ENCODE results near the gene ARMC9.
"Not testable (repeated sequence)": the region's sequence is repeated elsewhere in the genome, so short reads cannot be mapped to it uniquely, and the experiment has no call there.

Gene ARMC9

GRCh38 chr2:231198291-231199173, at the start of gene ARMC9:
TSS of gene ARMC9 (plus strand) at chr2:231198631. CDS start at chr2:231206239, 7,608 bp downstream.
- peak; percentile 18 to 68 (median 41) for DNase-seq (ENCODE audit: low read depth in 3 of 3, low spot score in 1 of 3)

- no peak for DNase-seq (ENCODE audit: low read depth in 3 of 3, low spot score in 1 of 3)
Observed at GRCh38 chr2:231152800-231153557, 45.5 kb upstream of the ARMC9 start.

GRCh38 chr2:231159306-231159705, 39.1 kb upstream of the ARMC9 start:
- no peak for DNase-seq (ENCODE audit: low read depth in 3 of 3, low spot score in 1 of 3)

GRCh38 chr2:231160701-231161100, 37.7 kb upstream of the ARMC9 start:
- no peak for DNase-seq (ENCODE audit: low read depth in 3 of 3, low spot score in 1 of 3)

DNA sequence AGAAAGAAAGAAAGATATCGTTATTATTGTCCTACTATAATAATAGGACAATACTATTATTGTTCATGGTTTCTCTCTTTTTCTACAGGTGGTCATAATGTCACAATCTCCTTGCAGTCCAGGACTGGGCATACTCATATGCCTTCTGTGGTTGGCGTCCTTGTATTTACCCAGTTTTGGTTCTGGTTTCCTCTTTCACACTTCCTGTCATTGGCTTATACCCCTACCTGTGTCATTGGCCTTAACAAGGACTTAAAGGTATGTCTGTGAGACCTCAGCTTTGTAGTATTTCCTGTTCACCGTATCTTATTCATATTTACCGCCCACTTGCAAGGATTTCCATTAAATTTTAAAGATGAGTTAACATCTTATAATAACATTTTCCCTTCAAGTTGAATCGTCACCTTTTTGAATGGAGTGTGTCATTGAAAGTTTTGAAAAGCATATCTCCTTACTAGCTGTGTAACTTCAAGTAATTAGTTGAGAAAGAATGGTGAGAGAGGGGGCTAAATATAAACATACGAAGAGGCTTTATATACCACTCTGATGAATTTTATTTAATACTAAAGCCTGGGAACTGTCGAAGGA, 37.1 kb upstream of the ARMC9 start:
- no peak for DNase-seq (ENCODE audit: low read depth in 3 of 3, low spot score in 1 of 3)

- no peak for DNase-seq (ENCODE audit: low read depth in 3 of 3, low spot score in 1 of 3)
Observed at GRCh38 chr2:231161877-231162329, 36.5 kb upstream of the ARMC9 start.

DNA sequence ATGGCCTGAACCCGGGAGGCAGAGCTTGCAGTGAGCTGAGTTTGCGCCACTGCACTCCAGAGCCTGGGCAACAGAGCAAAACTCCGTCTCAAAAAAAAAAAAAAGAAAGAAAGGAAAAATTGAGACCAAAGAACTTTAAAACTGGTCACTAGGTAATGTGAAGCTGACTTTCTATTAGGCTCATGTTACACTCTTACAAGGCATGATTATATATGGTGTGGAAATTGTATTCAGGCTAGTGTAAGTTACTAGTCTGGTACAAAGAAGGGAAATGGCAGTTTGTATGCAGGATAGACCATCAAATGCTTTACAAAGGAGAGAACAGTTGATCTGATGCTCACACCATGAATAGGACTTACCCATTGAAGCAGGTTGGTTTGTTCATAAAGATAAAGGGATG, 35.4 kb upstream of the ARMC9 start:
- DNase-seq (ENCODE audit: low read depth in 3 of 3, low spot score in 1 of 3): no peak

DNA sequence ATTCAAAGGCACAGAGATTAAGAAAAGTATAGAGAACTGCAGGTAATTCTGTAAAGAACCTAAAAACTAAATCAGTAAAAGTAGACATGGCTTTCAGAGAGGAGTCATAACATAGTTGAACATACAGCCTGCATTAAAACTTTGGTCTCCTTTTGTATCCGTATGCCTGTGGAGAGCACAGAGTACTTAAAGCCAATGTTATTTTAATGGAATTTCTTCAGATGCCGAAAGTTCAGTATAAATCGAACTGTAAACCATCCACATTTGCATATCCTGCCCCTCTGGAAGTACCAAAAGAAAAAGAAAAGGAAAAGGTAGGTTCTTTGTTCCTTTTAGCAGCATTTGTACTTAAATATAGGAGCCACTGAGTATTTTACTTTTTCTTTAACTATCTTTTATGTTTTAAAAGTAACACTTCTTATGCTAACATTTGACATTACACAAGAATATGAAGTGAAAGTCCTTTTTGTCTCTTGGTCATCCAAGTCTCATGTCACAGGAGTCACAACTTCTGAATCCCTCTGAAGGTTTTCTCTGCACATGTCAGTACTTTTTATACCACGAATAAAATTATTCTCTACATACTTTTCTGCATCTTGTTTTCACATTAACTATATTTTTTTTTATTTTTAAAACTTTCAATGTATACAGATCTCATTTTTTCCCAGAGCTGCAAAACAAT, 34.9 kb upstream of the ARMC9 start:
- no peak for DNase-seq (ENCODE audit: low read depth in 3 of 3, low spot score in 1 of 3)

DNA sequence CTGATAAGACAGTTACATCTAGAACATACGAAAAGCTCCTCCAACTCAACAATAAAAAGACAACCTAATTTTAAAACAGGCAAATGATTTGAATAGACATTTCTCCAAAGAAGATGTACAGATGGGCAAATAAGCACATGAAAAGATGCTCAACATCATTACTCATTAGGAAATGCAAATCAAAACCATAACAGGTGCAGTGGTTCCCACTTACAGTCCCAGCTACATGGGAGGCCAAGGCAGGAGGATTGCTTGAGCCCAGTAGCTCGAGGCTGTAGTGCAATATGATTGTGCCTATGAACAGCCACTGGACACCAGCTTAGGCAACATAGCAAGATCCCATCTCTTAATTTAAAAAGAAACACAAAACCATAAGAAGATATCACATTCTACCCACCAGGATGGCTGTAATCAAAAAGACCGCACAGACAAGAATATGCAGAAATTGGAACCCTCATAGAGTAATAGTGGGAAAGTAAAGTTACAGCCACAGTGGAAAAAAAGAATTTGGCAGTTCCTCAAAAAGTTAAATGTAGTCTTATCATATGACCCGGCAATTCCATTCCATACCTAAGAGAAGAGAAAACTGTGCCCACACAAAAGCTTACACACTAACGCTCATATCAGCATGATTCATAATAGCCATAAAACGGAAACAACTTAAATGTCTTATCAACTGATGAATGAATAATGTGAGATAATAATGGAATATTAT, 30.5 kb upstream of the ARMC9 start:
- DNase-seq (ENCODE audit: low read depth in 3 of 3, low spot score in 1 of 3): no peak

DNA sequence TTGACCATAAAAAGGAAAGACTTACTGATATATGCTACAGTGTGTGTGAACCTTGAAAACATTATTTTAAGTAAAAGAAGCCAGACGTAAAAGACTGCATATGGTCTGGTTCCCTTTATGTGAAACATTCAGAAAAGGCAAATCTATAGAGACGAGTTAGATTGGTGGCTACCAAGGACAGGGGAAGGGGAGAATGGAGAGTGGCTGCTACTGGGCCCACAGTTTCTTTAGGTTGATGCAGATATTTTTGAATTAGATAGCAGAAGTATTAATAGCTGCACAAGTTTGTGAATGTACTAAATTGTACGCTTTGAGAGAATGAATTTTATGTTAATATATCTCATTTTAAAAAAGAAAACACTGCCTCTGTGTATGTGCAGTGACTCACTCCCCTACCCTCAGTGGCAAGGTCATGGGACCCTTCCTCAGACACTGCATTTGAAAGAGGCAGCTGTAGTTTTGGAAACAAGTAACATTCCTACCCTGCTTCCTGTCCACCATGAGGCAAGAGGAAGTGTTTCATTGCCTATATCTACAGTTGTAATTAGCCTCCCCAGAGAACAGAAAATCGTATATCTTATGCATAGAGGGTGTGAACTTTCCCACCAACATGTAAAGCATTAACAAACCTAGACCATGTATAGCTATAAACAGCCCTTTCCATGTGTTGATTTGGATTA, 29.8 kb upstream of the ARMC9 start:
- no peak for DNase-seq (ENCODE audit: low read depth in 3 of 3, low spot score in 1 of 3)

GRCh38 chr2:231169488-231169887, 28.9 kb upstream of the ARMC9 start:
- no peak for DNase-seq (ENCODE audit: low read depth in 3 of 3, low spot score in 1 of 3)

DNA sequence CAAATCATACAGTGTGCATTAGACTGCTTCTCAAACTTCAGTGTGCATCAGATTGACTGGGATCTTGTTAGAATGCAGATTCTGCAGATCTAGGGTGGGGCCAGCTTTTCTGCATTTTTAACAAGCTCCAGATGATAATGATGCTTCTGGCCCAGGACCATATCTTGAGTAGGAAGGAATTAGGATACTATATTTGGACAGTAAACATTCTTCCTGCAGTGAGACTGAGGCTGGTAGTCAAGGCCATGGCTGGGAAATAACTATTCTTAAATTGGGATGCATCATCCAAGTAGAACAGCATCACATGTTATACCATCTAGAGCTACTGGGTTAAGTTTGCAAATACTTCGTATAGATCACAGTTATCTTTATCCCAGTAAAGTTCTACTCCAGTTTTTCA, 28.4 kb upstream of the ARMC9 start:
- no peak for DNase-seq (ENCODE audit: low read depth in 3 of 3, low spot score in 1 of 3)

GRCh38 chr2:231172025-231172424, 26.4 kb upstream of the ARMC9 start:
- DNase-seq (ENCODE audit: low read depth in 3 of 3, low spot score in 1 of 3): no peak

DNA sequence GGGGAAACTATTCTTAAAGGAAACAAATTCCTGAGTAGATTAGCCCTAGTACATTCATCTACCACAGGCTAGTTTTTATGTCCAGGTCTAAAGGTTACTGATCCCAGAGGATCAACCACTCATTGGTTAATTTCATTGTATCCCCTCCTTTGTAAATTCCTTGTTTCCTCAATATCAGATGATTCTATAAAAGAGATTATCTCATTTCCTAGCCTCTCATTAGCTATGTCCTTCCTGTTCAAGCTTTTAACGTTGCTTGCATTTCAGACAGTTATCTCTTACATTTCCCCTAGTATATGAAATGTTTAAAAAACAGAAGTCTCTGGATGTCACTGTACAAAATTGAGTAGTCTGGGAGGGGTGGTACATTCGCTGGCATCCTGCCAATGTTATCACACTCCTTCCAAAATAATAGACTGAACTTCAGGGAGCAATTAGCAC, 24.2 kb upstream of the ARMC9 start:
- no peak for DNase-seq (ENCODE audit: low read depth in 3 of 3, low spot score in 1 of 3)

- DNase-seq (ENCODE audit: low read depth in 3 of 3, low spot score in 1 of 3): no peak
Observed at GRCh38 chr2:231176066-231176465, 22.4 kb upstream of the ARMC9 start.

DNA sequence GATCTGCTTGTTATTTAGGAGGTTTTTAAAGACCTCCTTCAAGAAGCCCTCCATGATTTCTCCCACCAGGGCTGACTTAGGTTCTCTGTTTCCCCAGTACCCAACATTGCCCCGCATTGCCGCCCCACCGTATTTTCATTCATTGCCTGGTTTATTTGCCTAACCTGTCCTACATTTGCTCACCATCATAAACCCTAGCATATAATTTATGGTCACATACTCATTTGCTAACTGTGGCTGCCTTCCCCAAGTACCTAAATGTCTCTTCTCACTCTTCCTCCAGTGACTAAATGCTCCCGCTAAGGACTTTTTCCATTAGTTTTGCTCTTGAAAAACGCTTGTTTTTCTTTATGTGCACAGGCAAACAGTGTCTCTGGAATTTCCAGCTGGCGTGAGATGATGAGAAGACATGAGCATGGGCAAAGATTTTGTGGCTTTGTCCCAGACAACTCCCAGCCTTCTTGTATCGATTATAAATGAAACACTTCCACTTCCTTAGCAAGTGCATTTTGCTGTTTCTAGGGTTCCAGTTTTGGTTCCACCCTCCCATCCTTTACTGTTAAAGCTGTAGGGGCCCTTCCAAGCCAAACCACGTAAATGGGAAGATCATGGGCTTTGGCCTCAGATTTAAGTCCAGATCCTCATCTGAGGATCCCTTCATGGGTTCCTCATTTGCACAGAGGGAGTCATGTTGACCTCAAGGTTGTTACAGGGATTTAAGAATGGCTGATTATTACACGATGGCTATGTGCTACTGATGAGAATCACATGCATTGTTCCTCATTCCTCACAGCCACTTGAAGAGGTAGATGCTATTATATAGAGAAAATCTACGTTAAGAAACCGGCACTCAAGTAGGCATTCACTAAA, 21.0 kb upstream of the ARMC9 start:
- no peak for DNase-seq (ENCODE audit: low read depth in 3 of 3, low spot score in 1 of 3)

DNA sequence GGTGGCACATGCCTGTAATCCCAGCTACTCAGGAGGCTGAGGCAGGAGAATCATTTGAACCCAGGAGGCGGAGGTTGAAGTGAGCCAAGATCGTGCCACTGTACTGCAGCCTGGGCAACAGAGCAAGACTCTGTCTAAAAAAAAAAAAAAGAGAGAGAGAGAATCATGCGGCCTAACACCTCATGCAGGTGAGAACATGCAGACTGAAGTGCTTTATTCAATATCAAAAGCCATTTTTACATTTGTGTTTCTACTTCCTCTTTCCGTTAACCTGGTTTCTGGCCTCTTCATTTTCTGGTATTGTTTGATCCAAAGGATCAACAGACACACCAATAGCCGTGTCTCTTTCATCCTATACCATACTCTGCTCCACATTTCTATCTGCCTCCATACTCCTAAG, 19.6 kb upstream of the ARMC9 start:
- not testable (repeated sequence) for DNase-seq (ENCODE audit: low read depth in 3 of 3, low spot score in 1 of 3)

DNA sequence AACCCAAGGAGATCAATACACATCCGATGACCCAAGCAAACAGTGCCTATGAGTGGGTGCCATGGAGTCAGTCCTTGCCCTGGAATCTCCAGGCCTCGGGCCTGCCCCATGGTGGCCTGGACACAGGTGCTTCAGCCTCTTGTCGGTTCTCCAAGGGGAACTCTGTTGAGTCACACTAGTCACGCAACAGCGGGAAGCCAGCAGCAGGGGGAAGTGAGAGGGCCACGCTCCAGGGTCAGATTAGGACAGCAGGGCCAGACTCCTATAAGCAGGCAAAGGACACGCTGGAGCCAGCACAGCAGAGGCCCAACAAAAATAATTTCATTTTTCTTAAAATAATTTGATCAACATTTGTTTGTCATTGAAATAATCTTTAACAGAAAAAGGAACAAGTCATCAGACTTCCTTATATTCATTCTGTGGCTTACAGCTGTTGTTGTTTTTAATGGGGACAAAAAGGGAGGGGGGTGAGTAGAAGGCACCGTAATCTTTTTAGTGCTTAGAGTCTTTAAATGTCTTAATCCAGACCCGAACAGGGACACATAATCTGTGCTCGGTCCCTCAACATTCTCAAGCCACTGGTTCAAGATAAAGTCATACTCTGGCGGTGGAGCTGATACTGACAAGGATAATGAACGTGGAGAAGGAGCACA, 16.4 kb upstream of the ARMC9 start:
- DNase-seq (ENCODE audit: low read depth in 3 of 3, low spot score in 1 of 3): no peak

GRCh38 chr2:231182513-231182899, 15.9 kb upstream of the ARMC9 start:
- DNase-seq (ENCODE audit: low read depth in 3 of 3, low spot score in 1 of 3): no peak

Data from stimulated activated CD4-positive, alpha-beta T cell treated with anti-CD3 and anti-CD28 coated beads, TNF-alpha, amount 100 ng/mL, for 1 hour (primary cell).